ENCODE measurements around the gene ZNF587B.
"Not testable (repeated sequence)": the region's sequence is repeated elsewhere in the genome, so short reads cannot be mapped to it uniquely, and the experiment has no call there.

ZNF587B gene

DNA sequence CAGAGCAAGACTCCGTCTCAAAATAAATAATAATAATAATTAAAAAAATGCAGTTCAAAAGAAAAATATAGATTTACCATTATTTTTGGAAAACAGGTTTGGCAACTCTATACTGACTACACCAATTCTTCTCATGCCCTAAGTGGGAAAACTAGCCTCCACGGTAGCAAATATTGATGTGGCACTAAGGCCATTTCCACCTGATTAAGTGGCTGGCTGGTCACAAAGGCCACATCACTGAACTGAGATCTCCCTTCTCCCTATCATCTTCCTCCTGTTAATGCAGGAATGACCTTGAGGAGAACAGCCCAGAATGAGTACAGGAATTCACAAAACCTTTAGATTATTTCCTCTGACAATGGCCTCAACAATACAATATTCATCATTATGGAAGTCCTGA, 40.1 kb downstream of the ZNF587B start:
- DNase-seq (ENCODE audit: low read depth): no peak
- TF ChIP-seq, protein P1, sequence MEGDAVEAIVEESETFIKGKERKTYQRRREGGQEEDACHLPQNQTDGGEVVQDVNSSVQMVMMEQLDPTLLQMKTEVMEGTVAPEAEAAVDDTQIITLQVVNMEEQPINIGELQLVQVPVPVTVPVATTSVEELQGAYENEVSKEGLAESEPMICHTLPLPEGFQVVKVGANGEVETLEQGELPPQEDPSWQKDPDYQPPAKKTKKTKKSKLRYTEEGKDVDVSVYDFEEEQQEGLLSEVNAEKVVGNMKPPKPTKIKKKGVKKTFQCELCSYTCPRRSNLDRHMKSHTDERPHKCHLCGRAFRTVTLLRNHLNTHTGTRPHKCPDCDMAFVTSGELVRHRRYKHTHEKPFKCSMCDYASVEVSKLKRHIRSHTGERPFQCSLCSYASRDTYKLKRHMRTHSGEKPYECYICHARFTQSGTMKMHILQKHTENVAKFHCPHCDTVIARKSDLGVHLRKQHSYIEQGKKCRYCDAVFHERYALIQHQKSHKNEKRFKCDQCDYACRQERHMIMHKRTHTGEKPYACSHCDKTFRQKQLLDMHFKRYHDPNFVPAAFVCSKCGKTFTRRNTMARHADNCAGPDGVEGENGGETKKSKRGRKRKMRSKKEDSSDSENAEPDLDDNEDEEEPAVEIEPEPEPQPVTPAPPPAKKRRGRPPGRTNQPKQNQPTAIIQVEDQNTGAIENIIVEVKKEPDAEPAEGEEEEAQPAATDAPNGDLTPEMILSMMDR (conservative IDR thresholded peaks at IDR 0.05; ENCODE audit: control insufficient read depth, insufficient read depth, low read depth, low read length): no peak
- no peak overlapping the region for H3K4me3 ChIP-seq (ENCODE audit: control insufficient read depth, low read depth, low read length)

DNA sequence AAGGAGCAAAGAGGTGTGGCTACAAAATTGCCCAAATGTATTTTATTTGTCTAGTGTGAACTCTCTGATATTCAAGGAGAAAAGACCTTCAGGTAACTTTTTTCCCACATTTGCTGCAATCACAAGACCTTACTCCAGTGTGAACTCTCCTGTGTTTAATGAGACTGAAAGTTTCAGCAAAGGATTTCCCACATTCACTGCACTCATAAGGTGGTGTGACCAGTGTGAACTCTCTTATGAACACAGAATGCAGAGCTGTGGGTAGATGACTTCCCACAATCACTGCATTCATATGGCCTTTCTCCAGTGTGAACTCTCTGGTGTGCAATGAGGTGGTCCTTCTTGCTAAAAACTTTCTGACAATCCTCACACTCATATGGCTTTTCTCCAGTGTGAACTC, 42.4 kb downstream of the ZNF587B start:
- TF ChIP-seq, protein P1 (conservative IDR thresholded peaks at IDR 0.05; ENCODE audit: control insufficient read depth, insufficient read depth, low read depth, low read length): no peak

DNA sequence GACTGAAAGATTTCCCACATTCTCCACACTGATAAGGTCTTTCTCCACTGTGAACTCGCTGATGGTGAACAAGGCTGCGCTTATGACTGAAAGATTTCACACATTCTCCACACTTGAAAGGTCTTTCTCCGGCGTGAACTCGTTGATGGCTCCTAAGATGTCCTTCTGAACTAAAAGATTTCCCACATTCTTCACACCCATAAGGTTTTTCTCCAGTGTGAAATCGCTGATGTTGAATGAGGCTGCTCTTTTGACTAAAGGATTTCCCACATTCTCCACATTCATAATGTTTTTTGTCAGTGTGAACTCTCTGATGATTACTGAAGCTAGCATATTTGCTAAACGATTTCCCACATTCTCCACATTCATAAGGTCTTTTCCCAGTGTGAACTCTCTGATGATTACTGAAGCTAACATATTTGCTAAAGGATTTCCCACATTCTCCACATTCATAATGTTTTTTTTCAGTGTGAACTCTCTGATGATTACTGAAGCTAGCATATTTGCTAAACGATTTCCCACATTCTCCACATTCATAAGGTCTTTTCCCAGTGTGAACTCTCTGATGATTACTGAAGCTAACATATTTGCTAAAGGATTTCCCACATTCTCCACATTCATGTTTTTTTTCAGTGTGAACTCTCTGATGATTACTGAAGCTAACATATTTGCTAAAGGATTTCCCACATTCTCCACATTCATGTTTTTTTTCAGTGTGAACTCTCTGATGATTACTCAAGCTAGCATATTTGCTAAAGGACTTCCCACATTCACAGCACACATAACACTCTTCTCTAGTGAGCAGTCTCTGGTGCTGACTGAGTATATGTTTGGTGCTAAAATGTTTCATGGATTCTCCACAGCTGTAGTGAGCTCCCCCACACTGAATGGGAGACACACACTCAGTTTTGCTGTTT, 44.0 kb downstream of the ZNF587B start:
- not testable (repeated sequence) for H3K4me3 ChIP-seq (ENCODE audit: control insufficient read depth, low read depth, low read length)
- peak; percentile 22 for DNase-seq (ENCODE audit: low read depth)

More for the DNA sequence above, 42.4 kb downstream of the ZNF587B start:
- no peak overlapping the region for H3K4me3 ChIP-seq (ENCODE audit: control insufficient read depth, low read depth, low read length)
- DNase-seq (ENCODE audit: low read depth): peak; percentile 22

DNA sequence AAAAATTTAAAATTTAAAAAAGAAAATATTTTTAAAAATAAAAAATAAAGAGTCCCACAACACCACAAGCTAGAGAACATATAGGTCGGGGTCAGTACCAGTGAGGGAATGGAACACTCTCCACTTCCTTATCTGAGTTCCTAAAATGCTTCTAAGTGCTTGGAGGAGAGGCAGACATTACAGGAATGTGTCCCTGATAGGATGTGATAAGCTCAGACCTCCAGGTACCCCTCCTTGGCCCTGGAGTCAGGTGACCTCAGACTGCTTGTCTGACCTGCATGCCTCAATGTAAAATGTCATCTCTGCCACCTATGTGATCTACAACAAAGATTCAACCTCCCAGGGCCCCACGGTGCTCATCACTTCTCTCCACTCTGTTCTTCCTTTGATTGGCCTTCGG, 55.9 kb downstream of the ZNF587B start:
- TF ChIP-seq, protein P1 (conservative IDR thresholded peaks at IDR 0.05; ENCODE audit: control insufficient read depth, insufficient read depth, low read depth, low read length): no peak
- no peak overlapping the region for H3K4me3 ChIP-seq (ENCODE audit: control insufficient read depth, low read depth, low read length)
- no peak for DNase-seq (ENCODE audit: low read depth)

DNA sequence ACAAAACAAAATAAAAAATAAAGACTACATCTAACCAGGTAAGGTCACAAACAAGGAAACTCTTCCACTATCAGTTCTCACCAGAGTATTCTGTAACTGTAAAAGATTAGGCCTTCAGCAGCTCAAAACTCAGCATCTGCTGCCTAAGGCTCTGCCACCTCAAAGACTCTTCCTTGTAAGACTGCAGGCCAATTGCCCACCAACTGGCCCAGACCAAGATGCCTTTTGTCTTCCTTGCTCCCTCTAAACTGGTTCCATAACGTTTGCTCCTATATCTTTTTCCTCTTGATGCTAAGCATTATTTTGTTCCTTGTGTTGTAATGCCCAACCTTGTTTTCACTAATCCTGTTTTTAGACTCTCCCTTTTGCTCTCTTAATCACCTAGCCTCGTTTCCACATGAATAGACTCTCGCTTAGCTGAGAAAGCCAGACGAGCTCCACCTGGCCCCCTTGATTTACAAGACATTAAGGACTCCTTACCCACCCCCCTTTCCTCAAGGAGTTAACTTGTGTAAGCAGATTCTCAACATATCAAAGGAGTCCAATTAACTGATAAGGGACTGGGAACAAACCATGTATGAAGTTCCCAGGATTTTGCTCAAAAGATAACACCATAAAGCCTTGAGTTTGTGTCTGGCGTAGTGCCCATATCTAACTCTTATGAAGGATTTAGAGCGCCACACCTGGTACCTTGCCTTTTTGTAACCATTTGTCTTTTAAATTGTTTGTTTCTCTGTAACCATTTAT, 57.3 kb downstream of the ZNF587B start:
- TF ChIP-seq, protein P1 (conservative IDR thresholded peaks at IDR 0.05; ENCODE audit: control insufficient read depth, insufficient read depth, low read depth, low read length): no peak
- no peak overlapping the region for H3K4me3 ChIP-seq (ENCODE audit: control insufficient read depth, low read depth, low read length)
- DNase-seq (ENCODE audit: low read depth): no peak

DNA sequence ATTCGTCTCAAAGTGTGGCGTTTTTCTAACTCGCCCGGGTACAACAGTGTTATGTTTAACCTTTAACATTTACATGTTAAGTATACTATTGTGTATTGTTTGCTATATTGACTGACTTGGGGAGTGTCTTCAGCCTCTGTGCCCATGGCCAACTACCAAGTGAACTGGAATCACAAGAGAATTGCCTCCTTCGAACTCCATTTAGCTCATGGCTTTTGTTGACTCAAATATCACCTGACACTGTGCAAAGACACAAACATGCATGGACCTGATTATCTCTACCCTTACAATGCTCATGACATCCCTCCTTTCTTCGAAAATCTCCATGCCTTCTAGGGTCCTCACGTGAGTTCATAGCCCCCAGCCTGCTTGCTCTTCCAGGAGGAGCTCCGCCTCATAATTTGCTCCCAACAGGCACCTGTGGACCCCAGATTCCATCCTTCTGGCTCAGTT, 58.0 kb downstream of the ZNF587B start:
- H3K4me3 ChIP-seq (ENCODE audit: control insufficient read depth, low read depth, low read length): peak overlapping the region; percentile 74
- TF ChIP-seq, protein P1 (conservative IDR thresholded peaks at IDR 0.05; ENCODE audit: control insufficient read depth, insufficient read depth, low read depth, low read length): no peak
- DNase-seq (ENCODE audit: low read depth): no peak
